K562 (cell line): ENCODE data around the gene PEX11A. TPM values are rescaled to one million over a fixed set of nuclear protein-coding genes. Genes with fewer than 3 reads are reported as not detected.

Source experiments
- ATAC-seq: fragments of 200-7000 bp; cut with Tn5 transposase; 3 replicates; pipeline ENCODE4 v1.9.1; 2020; ENCODE audit warnings: moderate library complexity
- BruUV-seq: library from RNA; stranded (reverse); fragments of 400-500 nt; replicated peaks from 2 replicates; lab custom pipeline; 2021; lab: Mats Ljungman, UMichigan
- CTCF ChIA-PET: fragments of 300-600 bp; formaldehyde crosslinking; extraction: SDS; loops from one replicate; lab custom pipeline; 2021; ENCODE audit warnings: low intra/inter-chr PET ratio; lab: Yijun Ruan, JAX
- POLR2A ChIA-PET: fragments of 300-600, 350-650 bp; sonication (Branson Sonifier 250); formaldehyde crosslinking; extraction: SDS; loops from one replicate; lab custom pipeline; 2021; ENCODE audit warnings: antibody characterized with exemption, inconsistent platforms; lab: Yijun Ruan, JAX
- DNase-seq, 4 experiments: peaks; one replicate each; pipeline versions ENCODE4 v3.0.0 to v3.0.0-alpha.2; 2011 to 2018; ENCODE audit warnings: low spot score in 3 of 4, mixed read lengths in 3 of 4; ENCODE audit errors: extremely low read depth in 1 of 4
- FAIRE-seq: peaks from 2 replicates; lab custom pipeline; 2011; peaks lifted over from hg19 to GRCh38; lab: Jason Lieb, UNC
- H2AFZ ChIP-seq: 2 replicates; pipeline ENCODE4 v1.6.0; 2011; ENCODE audit warnings: low read depth, low read length, control low read depth, inconsistent platforms
- H3K27ac ChIP-seq: fragments of 200-600 bp; 3 replicates; pipeline ENCODE4 v1.8.0; 2011; ENCODE audit warnings: low read depth, mild to moderate bottlenecking, control low read depth, inconsistent platforms, low read length, moderate library complexity, mixed read lengths; ENCODE audit errors: extremely low read depth
- H3K27me3 ChIP-seq, 2 experiments: fragments of 300-600 bp in 1 of 2; 2 replicates in 1 of 2; 3 replicates in 1 of 2; pipeline versions ENCODE4 v1.6.0 to v1.8.0; 2011; ENCODE audit warnings: inconsistent platforms in 2 of 2, low read length in 2 of 2, mild to moderate bottlenecking in 1 of 2, mixed read lengths in 1 of 2, moderate library complexity in 1 of 2; ENCODE audit not compliant: control insufficient read depth in 2 of 2, insufficient read depth in 2 of 2
- H3K36me3 ChIP-seq: fragments of 300-600 bp; 3 replicates; pipeline ENCODE4 v1.8.0; 2011; ENCODE audit warnings: mild to moderate bottlenecking, low read length, inconsistent platforms; ENCODE audit not compliant: control insufficient read depth, insufficient read depth
- H3K4me1 ChIP-seq, 2 experiments: fragments of 200-600 bp in 1 of 2; replicated peaks in 1 of 2; 2 replicates in 1 of 2; 3 replicates in 1 of 2; pipeline versions ENCODE4 v1.5.1 to v1.8.0; 2011; ENCODE audit warnings: inconsistent platforms in 2 of 2, low read length in 2 of 2, mild to moderate bottlenecking in 1 of 2, mixed read lengths in 1 of 2, moderate library complexity in 1 of 2; ENCODE audit not compliant: control insufficient read depth in 2 of 2, insufficient read depth in 2 of 2
- H3K4me2 ChIP-seq: 2 replicates; pipeline ENCODE4 v1.6.1; 2011; ENCODE audit warnings: low read length, control low read depth, inconsistent platforms, mixed read lengths; ENCODE audit not compliant: insufficient read depth
- H3K4me3 ChIP-seq: fragments of 200-600 bp; sonication (generic), shearing (Covaris generic); 2 replicates; pipeline ENCODE4 v1.5.1; 2016; ENCODE audit warnings: control low read depth, inconsistent platforms
- H3K79me2 ChIP-seq: fragments of 200-600 bp; 3 replicates; pipeline ENCODE4 v1.8.0; 2011; ENCODE audit warnings: low read length, inconsistent platforms; ENCODE audit not compliant: control insufficient read depth, insufficient read depth
- H3K9ac ChIP-seq, 2 experiments: 2 replicates each; pipeline versions ENCODE4 v1.6.0 to v1.6.1; 2011; ENCODE audit warnings: low read depth in 2 of 2, low read length in 2 of 2, control low read depth in 1 of 2, inconsistent platforms in 1 of 2, mild to moderate bottlenecking in 1 of 2, mixed read lengths in 1 of 2; ENCODE audit not compliant: insufficient read depth in 1 of 2
- H3K9me1 ChIP-seq: one replicate; pipeline ENCODE4 v1.6.0; 2011; ENCODE audit warnings: inconsistent platforms, mild to moderate bottlenecking, low read length, moderate library complexity; ENCODE audit not compliant: control insufficient read depth, insufficient read depth
- H3K9me3 ChIP-seq: replicated peaks from 2 replicates; pipeline ENCODE4 v1.5.1; 2011; ENCODE audit warnings: low read depth, low read length, inconsistent platforms; ENCODE audit not compliant: control insufficient read depth, insufficient read depth
- H4K20me1 ChIP-seq: replicated peaks from 2 replicates; pipeline ENCODE4 v1.6.1; 2011; ENCODE audit warnings: low read length, inconsistent platforms, mixed read lengths; ENCODE audit not compliant: control insufficient read depth, insufficient read depth
- HNRNPLL ChIP-seq: fragments of 200-400 bp; formaldehyde crosslinking; IDR thresholded peaks from 2 replicates; pipeline ENCODE4 v1.6.1; 2017; ENCODE audit warnings: low read length, low read depth, mild to moderate bottlenecking; ENCODE audit not compliant: poor library complexity, severe bottlenecking
- KAT2B ChIP-seq: IDR thresholded peaks from one replicate; pipeline ENCODE4 v1.6.1; 2012; ENCODE audit warnings: low read depth, mild to moderate bottlenecking, control low read depth, inconsistent platforms, low read length, moderate library complexity
- KLF16 ChIP-seq: IDR thresholded peaks from 2 replicates; pipeline ENCODE4 v1.6.1; 2016; ENCODE audit warnings: antibody characterized with exemption
- MEF2A ChIP-seq: IDR thresholded peaks from 2 replicates; pipeline ENCODE4 v1.6.1; 2011; ENCODE audit warnings: low read depth, mild to moderate bottlenecking, low read length, moderate library complexity; ENCODE audit not compliant: control insufficient read depth
- MTA3 ChIP-seq: fragments of 450-650 bp; formaldehyde crosslinking; IDR thresholded peaks from 2 replicates; pipeline ENCODE4 v1.6.1; 2017; ENCODE audit warnings: mild to moderate bottlenecking, borderline replicate concordance
- NFIC ChIP-seq: fragments of 450-650 bp; IDR thresholded peaks from 2 replicates; pipeline ENCODE4 v1.6.1; 2017; ENCODE audit warnings: mild to moderate bottlenecking, inconsistent platforms
- PCBP2 ChIP-seq: fragments of 200-400 bp; formaldehyde crosslinking; IDR thresholded peaks from 2 replicates; pipeline ENCODE4 v1.6.1; 2018; ENCODE audit warnings: low read length, low read depth, mild to moderate bottlenecking, moderate library complexity; ENCODE audit not compliant: poor library complexity, severe bottlenecking
- RBM25 ChIP-seq: fragments of 200-400 bp; formaldehyde crosslinking; IDR thresholded peaks from 2 replicates; pipeline ENCODE4 v1.6.1; 2018; ENCODE audit warnings: low read length, low read depth, moderate library complexity; ENCODE audit not compliant: severe bottlenecking
- TAF7 ChIP-seq: fragments of 450-650 bp; IDR thresholded peaks from 2 replicates; pipeline ENCODE4 v1.6.1; 2016; ENCODE audit warnings: missing genetic modification characterization, missing compliant biosample characterization
- ZNF324 ChIP-seq: fragments of 250-450 bp; sonication (Bioruptor Pico); IDR thresholded peaks from 2 replicates; pipeline ENCODE4 v1.4.0; 2020; ENCODE audit warnings: mild to moderate bottlenecking
- WGBS: fragments of 100-300 bp; shearing (Covaris generic); methylation state at CpG from one replicate; pipeline ENCODE4 v1.1.6; 2016; ENCODE audit warnings: low coverage, mixed read lengths; ENCODE audit not compliant: insufficient coverage; ENCODE audit errors: missing lambda C conversion rate; 5-methylcytosine and 5-hydroxymethylcytosine counted together
- in situ Hi-C: fragments of 300-500 bp; cut with MboI; formaldehyde crosslinking; loops from 4 replicates; pipeline ENCODE4 v1.15.0; 2018; ENCODE audit warnings: inconsistent platforms, mixed read lengths
- intact Hi-C: fragments of 100-400 bp; cut with micrococcal nuclease; formaldehyde crosslinking; loops from 2 replicates; pipeline ENCODE4 v1.14.2; 2022
- polyA plus RNA-seq, 8 experiments: library from polyadenylated mRNA; depleted of rRNA in 4 of 8; stranded (reverse) in 5 of 8; unstranded in 3 of 8; fragments of >200 nt; fragmentation: Nextera tagmentation in 2 of 8; fragmentation: Illumina TruSeq in 1 of 8; extraction: Ambion mirVana in 2 of 8; extraction: Trizol in 1 of 8; gene quantifications; 2 replicates each; pipeline versions ENCODE4 v1.2.1 to v1.2.3, GENCODE V29; 2011 to 2014; ENCODE audit warnings: inconsistent platforms in 1 of 8, missing spikeins in 1 of 8
- total RNA-seq, 7 experiments: library from RNA; depleted of rRNA in 6 of 7; stranded (reverse); fragments of >200 nt in 6 of 7; fragmentation: Illumina TruSeq in 2 of 7; extraction: Trizol in 2 of 7; gene quantifications; 2 replicates each; pipeline versions ENCODE4 v1.2.1 to v1.2.3, GENCODE V29; 2011 to 2021; ENCODE audit warnings: low replicate concordance in 1 of 7
- TF ChIP-seq, protein P1 (sequence below): fragments of 450-650 bp; formaldehyde crosslinking; IDR thresholded peaks from 2 replicates; pipeline ENCODE4 v1.4.0; 2020; ENCODE audit warnings: mild to moderate bottlenecking, moderate library complexity
- TF ChIP-seq, protein P2 (sequence below): fragments of 450-650 bp; conservative IDR thresholded peaks from 2 replicates; pipeline ENCODE4 v1.6.1; 2016; ENCODE audit warnings: missing genetic modification characterization, low read depth, mild to moderate bottlenecking, control low read depth, missing compliant biosample characterization

Gene PEX11A
- total and polyA plus RNA-seq, 9 of the 15 experiments (the other 6 are each of a cell fraction or from before 2014, with no cell fraction given), result not detected

DNA sequence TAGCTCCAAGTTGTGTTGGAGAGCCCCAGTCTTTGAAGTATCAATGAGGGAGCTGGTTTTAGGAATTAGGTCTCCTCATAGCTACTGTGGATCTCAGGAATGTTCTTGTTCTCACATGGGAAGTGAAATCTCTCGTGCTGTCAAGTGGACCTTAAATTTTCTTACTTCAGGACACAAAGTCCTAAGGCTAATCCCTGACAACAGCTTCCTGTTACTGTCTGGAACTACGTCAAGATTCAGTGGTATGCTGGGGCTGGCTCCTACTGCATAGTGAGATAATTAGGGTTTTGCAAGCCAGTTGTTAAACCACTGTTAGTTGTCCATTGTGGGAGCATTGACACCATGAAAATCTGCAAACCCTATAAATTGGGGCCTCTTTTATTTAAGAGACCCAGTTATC lies 37.7 kb upstream of the PEX11A start:
- ATAC-seq (no peak), DNase-seq (no peak), FAIRE-seq (no peak)
- Histone ChIP-seq H3K79me2 (no peaks in the 10 kb centered on the region), H3K9me1 (no peaks in the 10 kb centered on the region), H3K4me2 (no peak overlapping the region), H3K36me3 (no peaks in the 10 kb centered on the region), H3K9me3 (peaks cover 4% of the 10 kb centered on the region; the same call in 1 of the 2 replicates), H3K27me3 (peaks cover 7 to 40% of the 10 kb centered on the region in 2 experiments; a peak in 3 of 5 replicates), H3K9ac (no peak overlapping the region), H3K4me3 (no peak overlapping the region), H3K4me1 (no peaks in the 10 kb centered on the region), H4K20me1 (no peaks in the 10 kb centered on the region), H2AFZ (no peak overlapping the region), H3K27ac (no peak overlapping the region)
- BruUV-seq, result no TSS peak
- in situ Hi-C loops (no loop called here), intact Hi-C loops (no loop called here)
- POLR2A ChIA-PET, result interaction anchor here (0.8 kb wide), 1 partner anchor 12 kb away, joined by 4 read pairs; no protein-coding TSS in a partner anchor
- WGBS, result 3% methylated on average over 2 of the region's 2 CpGs
- TF ChIP-seq, protein P1, sequence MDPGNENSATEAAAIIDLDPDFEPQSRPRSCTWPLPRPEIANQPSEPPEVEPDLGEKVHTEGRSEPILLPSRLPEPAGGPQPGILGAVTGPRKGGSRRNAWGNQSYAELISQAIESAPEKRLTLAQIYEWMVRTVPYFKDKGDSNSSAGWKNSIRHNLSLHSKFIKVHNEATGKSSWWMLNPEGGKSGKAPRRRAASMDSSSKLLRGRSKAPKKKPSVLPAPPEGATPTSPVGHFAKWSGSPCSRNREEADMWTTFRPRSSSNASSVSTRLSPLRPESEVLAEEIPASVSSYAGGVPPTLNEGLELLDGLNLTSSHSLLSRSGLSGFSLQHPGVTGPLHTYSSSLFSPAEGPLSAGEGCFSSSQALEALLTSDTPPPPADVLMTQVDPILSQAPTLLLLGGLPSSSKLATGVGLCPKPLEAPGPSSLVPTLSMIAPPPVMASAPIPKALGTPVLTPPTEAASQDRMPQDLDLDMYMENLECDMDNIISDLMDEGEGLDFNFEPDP, result no peak
- TF ChIP-seq, protein P2, sequence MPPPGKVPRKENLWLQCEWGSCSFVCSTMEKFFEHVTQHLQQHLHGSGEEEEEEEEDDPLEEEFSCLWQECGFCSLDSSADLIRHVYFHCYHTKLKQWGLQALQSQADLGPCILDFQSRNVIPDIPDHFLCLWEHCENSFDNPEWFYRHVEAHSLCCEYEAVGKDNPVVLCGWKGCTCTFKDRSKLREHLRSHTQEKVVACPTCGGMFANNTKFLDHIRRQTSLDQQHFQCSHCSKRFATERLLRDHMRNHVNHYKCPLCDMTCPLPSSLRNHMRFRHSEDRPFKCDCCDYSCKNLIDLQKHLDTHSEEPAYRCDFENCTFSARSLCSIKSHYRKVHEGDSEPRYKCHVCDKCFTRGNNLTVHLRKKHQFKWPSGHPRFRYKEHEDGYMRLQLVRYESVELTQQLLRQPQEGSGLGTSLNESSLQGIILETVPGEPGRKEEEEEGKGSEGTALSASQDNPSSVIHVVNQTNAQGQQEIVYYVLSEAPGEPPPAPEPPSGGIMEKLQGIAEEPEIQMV (tag), result no peak
- TF ChIP-seq KAT2B (no peak), TAF7 (tag) (no peak), NFIC (no peak), KLF16 (no peak), ZNF324 (CRISPR knock-in tag) (no peak), RBM25 (no peak), MTA3 (no peak), HNRNPLL (no peak), MEF2A (no peak), PCBP2 (no peak)
- CTCF ChIA-PET, result no interaction called here
